ENCODE results near the gene ARMC8. TPM values are rescaled to one million over a fixed set of nuclear protein-coding genes. Genes with fewer than 3 reads are reported as not detected.

Gene ARMC8
- total RNA-seq, 2 experiments from 2014 or later: 48.8 to 57.1 TPM

GRCh38 chr3:138196023-138196422 lies 8.9 kb downstream of the ARMC8 start:
- CTCF ChIA-PET (ENCODE audit: unreplicated experiment): no interaction called here
- H3K27ac ChIP-seq (ENCODE audit: low read depth, low read length, poor library complexity, severe bottlenecking): no peak overlapping the region
- intact Hi-C loops (cut with micrococcal nuclease; ENCODE audit: unreplicated experiment): no loop called here
- H3K9me3 ChIP-seq (ENCODE audit: low read length): no peaks in the 10 kb centered on the region
- no peak overlapping the region for H3K4me2 ChIP-seq (ENCODE audit: low read length)
- DNase-seq (ENCODE audit: low spot score): no peak
- peaks cover 70% of the 10 kb centered on the region for H3K36me3 ChIP-seq (ENCODE audit: insufficient read depth, low read length)
- POLR2A ChIA-PET: interaction anchor here (0.8 kb wide), 1 partner anchor 14 kb away, joined by 4 read pairs; no protein-coding TSS in a partner anchor
- TF ChIP-seq CTCF (conservative IDR thresholded peaks at IDR 0.05; ENCODE audit: low read length) (no peak), EZH2phosphoT487 (IDR thresholded peaks at IDR 0.05; ENCODE audit: borderline replicate concordance, low read depth, low read length) (no peak)
- no TSS peak for BruUV-seq (replicated peaks)
- H3K9me2 ChIP-seq (ENCODE audit: insufficient read depth, low read length): no peaks in the 10 kb centered on the region; the same call in 1 of the 2 replicates
- peaks cover 96% of the 10 kb centered on the region for H3K79me2 ChIP-seq (ENCODE audit: insufficient read depth, low read depth, low read length)
- H3K4me1 ChIP-seq (ENCODE audit: insufficient read depth, low read length, poor library complexity, severe bottlenecking): no peaks in the 10 kb centered on the region
- H3K4me3 ChIP-seq (ENCODE audit: low read depth, low read length, poor library complexity, severe bottlenecking): no peak overlapping the region
- H2AFZ ChIP-seq (ENCODE audit: low read length): no peak overlapping the region
- H4K20me1 ChIP-seq (ENCODE audit: insufficient read depth, low read length): peaks cover 21% of the 10 kb centered on the region

- no peak overlapping the region for H2AFZ ChIP-seq (ENCODE audit: low read length)
- H4K20me1 ChIP-seq (ENCODE audit: insufficient read depth, low read length): peaks cover 21% of the 10 kb centered on the region
- POLR2A ChIA-PET: interaction anchor here (0.8 kb wide), 1 partner anchor 11 kb away, joined by 5 read pairs; no protein-coding TSS in a partner anchor
- no peaks in the 10 kb centered on the region; the same call in 1 of the 2 replicates for H3K9me2 ChIP-seq (ENCODE audit: insufficient read depth, low read length)
- H3K9me3 ChIP-seq (ENCODE audit: low read length): no peaks in the 10 kb centered on the region
- intact Hi-C loops (cut with micrococcal nuclease; ENCODE audit: unreplicated experiment): no loop called here
- no peak for TF ChIP-seq CTCF (conservative IDR thresholded peaks at IDR 0.05; ENCODE audit: low read length)
- no peak for TF ChIP-seq EZH2phosphoT487 (IDR thresholded peaks at IDR 0.05; ENCODE audit: borderline replicate concordance, low read depth, low read length)
- H3K4me3 ChIP-seq (ENCODE audit: low read depth, low read length, poor library complexity, severe bottlenecking): no peak overlapping the region
- H3K36me3 ChIP-seq (ENCODE audit: insufficient read depth, low read length): peaks cover 60% of the 10 kb centered on the region
- no peak for DNase-seq (ENCODE audit: low spot score)
- no peaks in the 10 kb centered on the region for H3K4me1 ChIP-seq (ENCODE audit: insufficient read depth, low read length, poor library complexity, severe bottlenecking)
- H3K27ac ChIP-seq (ENCODE audit: low read depth, low read length, poor library complexity, severe bottlenecking): no peak overlapping the region
- no TSS peak for BruUV-seq (replicated peaks)
- H3K4me2 ChIP-seq (ENCODE audit: low read length): no peak overlapping the region
- CTCF ChIA-PET (ENCODE audit: unreplicated experiment): no interaction called here
- peaks cover 96% of the 10 kb centered on the region for H3K79me2 ChIP-seq (ENCODE audit: insufficient read depth, low read depth, low read length)
These were observed 10.0 kb downstream of the ARMC8 start for GRCh38 chr3:138197058-138197457.

- DNase-seq (ENCODE audit: low spot score): no peak
- TF ChIP-seq CTCF (conservative IDR thresholded peaks at IDR 0.05; ENCODE audit: low read length) (no peak), EZH2phosphoT487 (IDR thresholded peaks at IDR 0.05; ENCODE audit: borderline replicate concordance, low read depth, low read length) (no peak)
- Histone ChIP-seq H3K79me2 (ENCODE audit: insufficient read depth, low read depth, low read length) (peaks cover 96% of the 10 kb centered on the region), H3K9me3 (ENCODE audit: low read length) (no peaks in the 10 kb centered on the region), H2AFZ (ENCODE audit: low read length) (no peak overlapping the region), H3K36me3 (ENCODE audit: insufficient read depth, low read length) (peaks cover 56% of the 10 kb centered on the region), H4K20me1 (ENCODE audit: insufficient read depth, low read length) (peaks cover 21% of the 10 kb centered on the region), H3K4me3 (ENCODE audit: low read depth, low read length, poor library complexity, severe bottlenecking) (no peak overlapping the region), H3K27ac (ENCODE audit: low read depth, low read length, poor library complexity, severe bottlenecking) (no peak overlapping the region), H3K4me1 (ENCODE audit: insufficient read depth, low read length, poor library complexity, severe bottlenecking) (no peaks in the 10 kb centered on the region), H3K4me2 (ENCODE audit: low read length) (no peak overlapping the region), H3K9me2 (ENCODE audit: insufficient read depth, low read length) (no peaks in the 10 kb centered on the region; the same call in 1 of the 2 replicates)
- BruUV-seq (replicated peaks): no TSS peak
- POLR2A ChIA-PET: interaction anchor here (0.8 kb wide), 1 partner anchor 11 kb away, joined by 5 read pairs; no protein-coding TSS in a partner anchor
- intact Hi-C loops (cut with micrococcal nuclease; ENCODE audit: unreplicated experiment): no loop called here
- CTCF ChIA-PET (ENCODE audit: unreplicated experiment): no interaction called here
These were observed 10.4 kb downstream of the ARMC8 start for GRCh38 chr3:138197524-138197923.
